Sigmoid colon (tissue), 7 donors: ENCODE data around the gene CS. TPM values are rescaled to one million over a fixed set of nuclear protein-coding genes. Genes with fewer than 3 reads are reported as not detected.
"Not testable (repeated sequence)": the region's sequence is repeated elsewhere in the genome, so short reads cannot be mapped to it uniquely, and the experiment has no call there.

Experiments used
- DNase-seq: peaks from one replicate; pipeline ENCODE4 v3.0.0-alpha.2; 2019
- H3K27ac ChIP-seq, 4 donors: fragments of 200-600 bp; sonication (generic); one replicate each; pipeline ENCODE4 v1.5.1; 2016 to 2019; ENCODE audit warnings: mild to moderate bottlenecking in 1 of 4
- H3K27me3 ChIP-seq, 3 donors: fragments of 200-600 bp; sonication (generic); one replicate each; pipeline ENCODE4 v1.5.1; 2019; ENCODE audit warnings: mild to moderate bottlenecking in 1 of 3
- H3K36me3 ChIP-seq, 4 donors: fragments of 200-600 bp; sonication (generic); one replicate each; pipeline ENCODE4 v1.5.1; 2016 to 2019
- H3K4me1 ChIP-seq, 4 donors: fragments of 200-600 bp; sonication (generic); one replicate each; pipeline ENCODE4 v1.5.1; 2017 to 2019
- H3K4me3 ChIP-seq, 4 donors: fragments of 200-600 bp; sonication (generic); one replicate each; pipeline ENCODE4 v1.5.1; 2017 to 2019; ENCODE audit warnings: mild to moderate bottlenecking in 2 of 4, moderate library complexity in 1 of 4
- H3K9me3 ChIP-seq, 4 donors: fragments of 200-600 bp in 3 of 4; sonication (generic) in 3 of 4; one replicate each; pipeline versions ENCODE4 v1.5.1 to v1.6.1; 2013 to 2019
- EP300 ChIP-seq, 4 donors: sonication (generic); formaldehyde crosslinking; IDR thresholded peaks; one replicate each; pipeline ENCODE4 v1.6.1; 2017; ENCODE audit warnings: antibody characterized with exemption in 4 of 4
- POLR2A ChIP-seq, 2 donors: fragments of 450-650 bp; IDR thresholded peaks; one replicate each; pipeline ENCODE4 v1.6.1; 2016; ENCODE audit warnings: antibody characterized with exemption in 2 of 2, mild to moderate bottlenecking in 2 of 2, moderate library complexity in 2 of 2
- POLR2AphosphoS5 ChIP-seq, 4 donors: sonication (generic); formaldehyde crosslinking; IDR thresholded peaks; one replicate each; pipeline ENCODE4 v1.6.1; 2017; ENCODE audit warnings: antibody characterized with exemption in 4 of 4
- WGBS, 2 donors: extraction: QIAGEN DNeasy Blood & Tissue Kit; methylation state at CpG; one replicate each; pipeline ENCODE4 v1.1.7; 2013; 5-methylcytosine and 5-hydroxymethylcytosine counted together
- intact Hi-C: fragments of 100-400 bp; cut with DNase I; formaldehyde crosslinking; loops from one replicate; pipeline ENCODE4 v1.15.1; 2023
- polyA plus RNA-seq, 3 donors: library from polyadenylated mRNA; stranded (reverse); fragments of 200-250 nt; gene quantifications; one replicate each; pipeline ENCODE4 v1.2.3, GENCODE V29; 2013
- total RNA-seq, 4 donors: library from RNA; depleted of rRNA; stranded (reverse); fragments of >200 nt; gene quantifications; one replicate each; pipeline ENCODE4 v1.1.0, GENCODE V29; 2016
- TF ChIP-seq, protein P1 (sequence below), 4 experiments: fragments of 450-650 bp in 3 of 4; fragments of 200-600 bp in 1 of 4; IDR thresholded peaks; one replicate each; pipeline ENCODE4 v1.5.1; 2016 to 2019; ENCODE audit warnings: antibody characterized with exemption in 4 of 4, mild to moderate bottlenecking in 3 of 4, moderate library complexity in 2 of 4
- donor health status: healthy with polysubstance abuse.
- donor health status: Bipolar disorder and iron deficiency.
- donor health status: healthy.

The CS gene
- total and polyA plus RNA-seq, 7 donors = 75.9 to 151 (median 104) TPM

DNA sequence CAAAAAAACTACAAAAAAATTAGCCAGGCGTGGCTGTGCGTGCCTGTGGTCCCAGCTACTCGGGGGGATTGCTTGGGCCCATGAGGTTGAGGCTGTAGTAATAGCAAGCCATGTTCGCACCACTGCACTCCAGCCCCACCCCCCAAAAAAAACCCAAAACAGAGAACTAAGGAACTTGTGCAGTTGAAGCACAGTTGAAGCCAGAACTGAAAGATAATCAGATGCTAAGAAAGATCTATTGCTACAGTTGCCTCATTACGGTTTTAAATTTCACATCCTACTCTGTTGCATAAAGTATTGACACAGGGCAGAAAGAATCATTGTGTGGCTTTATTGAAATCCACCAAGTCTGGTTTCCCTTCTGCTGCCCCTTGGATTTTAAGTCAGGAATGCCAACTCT lies 3.8 kb downstream of the CS start:
- no peak overlapping the region for H3K27ac ChIP-seq
- peaks cover 0 to 7% (median 3%) of the 10 kb centered on the region in 4 donors for H3K36me3 ChIP-seq
- H3K4me1 ChIP-seq = peaks cover 0 to 65% (median 42%) of the 10 kb centered on the region in 4 donors
- no peaks in the 10 kb centered on the region for H3K9me3 ChIP-seq
- H3K27me3 ChIP-seq = no peaks in the 10 kb centered on the region
- intact Hi-C loops = no loop called here
- no peak for DNase-seq
- no peak overlapping the region for H3K4me3 ChIP-seq
- 63 to 82% methylated on average over 5 of the region's 5 CpGs for WGBS, 2 donors
- TF ChIP-seq POLR2AphosphoS5 (IDR thresholded peaks at IDR 0.05) = no peak

DNA sequence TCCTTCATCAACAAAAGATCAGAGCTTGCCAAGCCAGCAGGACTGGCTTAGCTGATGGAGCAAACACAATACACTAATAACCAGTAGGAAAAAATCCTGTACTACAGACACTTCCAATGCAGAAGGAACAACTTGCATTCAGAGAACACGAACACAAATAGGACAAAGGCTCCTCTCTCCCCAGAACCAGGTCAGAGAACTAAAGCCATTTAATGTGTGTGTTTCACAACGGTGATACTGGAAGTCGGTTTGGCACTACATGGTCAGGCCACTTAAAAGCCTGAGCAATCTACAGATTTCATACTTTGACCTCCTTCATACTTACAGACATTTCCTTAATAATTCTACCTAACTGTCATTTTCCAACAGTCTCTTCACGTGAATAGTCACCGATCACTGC lies 6.3 kb downstream of the CS start:
- 52 to 90% methylated on average over 5 of the region's 5 CpGs for WGBS, 2 donors
- intact Hi-C loops = no loop called here
- TF ChIP-seq EP300 (IDR thresholded peaks at IDR 0.05) = no peak
- no peak for TF ChIP-seq POLR2A (IDR thresholded peaks at IDR 0.05)
- TF ChIP-seq, protein P1, sequence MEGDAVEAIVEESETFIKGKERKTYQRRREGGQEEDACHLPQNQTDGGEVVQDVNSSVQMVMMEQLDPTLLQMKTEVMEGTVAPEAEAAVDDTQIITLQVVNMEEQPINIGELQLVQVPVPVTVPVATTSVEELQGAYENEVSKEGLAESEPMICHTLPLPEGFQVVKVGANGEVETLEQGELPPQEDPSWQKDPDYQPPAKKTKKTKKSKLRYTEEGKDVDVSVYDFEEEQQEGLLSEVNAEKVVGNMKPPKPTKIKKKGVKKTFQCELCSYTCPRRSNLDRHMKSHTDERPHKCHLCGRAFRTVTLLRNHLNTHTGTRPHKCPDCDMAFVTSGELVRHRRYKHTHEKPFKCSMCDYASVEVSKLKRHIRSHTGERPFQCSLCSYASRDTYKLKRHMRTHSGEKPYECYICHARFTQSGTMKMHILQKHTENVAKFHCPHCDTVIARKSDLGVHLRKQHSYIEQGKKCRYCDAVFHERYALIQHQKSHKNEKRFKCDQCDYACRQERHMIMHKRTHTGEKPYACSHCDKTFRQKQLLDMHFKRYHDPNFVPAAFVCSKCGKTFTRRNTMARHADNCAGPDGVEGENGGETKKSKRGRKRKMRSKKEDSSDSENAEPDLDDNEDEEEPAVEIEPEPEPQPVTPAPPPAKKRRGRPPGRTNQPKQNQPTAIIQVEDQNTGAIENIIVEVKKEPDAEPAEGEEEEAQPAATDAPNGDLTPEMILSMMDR (IDR thresholded peaks at IDR 0.05) = no peak
- no peak for TF ChIP-seq POLR2AphosphoS5 (IDR thresholded peaks at IDR 0.05)
- H3K4me3 ChIP-seq = no peak overlapping the region
- H3K27me3 ChIP-seq = no peaks in the 10 kb centered on the region
- peaks cover 0 to 50% (median 28%) of the 10 kb centered on the region in 4 donors for H3K4me1 ChIP-seq
- peaks cover 0 to 13% (median 6%) of the 10 kb centered on the region in 4 donors for H3K36me3 ChIP-seq
- no peaks in the 10 kb centered on the region for H3K9me3 ChIP-seq
- no peak for DNase-seq
- no peak overlapping the region for H3K27ac ChIP-seq

DNA sequence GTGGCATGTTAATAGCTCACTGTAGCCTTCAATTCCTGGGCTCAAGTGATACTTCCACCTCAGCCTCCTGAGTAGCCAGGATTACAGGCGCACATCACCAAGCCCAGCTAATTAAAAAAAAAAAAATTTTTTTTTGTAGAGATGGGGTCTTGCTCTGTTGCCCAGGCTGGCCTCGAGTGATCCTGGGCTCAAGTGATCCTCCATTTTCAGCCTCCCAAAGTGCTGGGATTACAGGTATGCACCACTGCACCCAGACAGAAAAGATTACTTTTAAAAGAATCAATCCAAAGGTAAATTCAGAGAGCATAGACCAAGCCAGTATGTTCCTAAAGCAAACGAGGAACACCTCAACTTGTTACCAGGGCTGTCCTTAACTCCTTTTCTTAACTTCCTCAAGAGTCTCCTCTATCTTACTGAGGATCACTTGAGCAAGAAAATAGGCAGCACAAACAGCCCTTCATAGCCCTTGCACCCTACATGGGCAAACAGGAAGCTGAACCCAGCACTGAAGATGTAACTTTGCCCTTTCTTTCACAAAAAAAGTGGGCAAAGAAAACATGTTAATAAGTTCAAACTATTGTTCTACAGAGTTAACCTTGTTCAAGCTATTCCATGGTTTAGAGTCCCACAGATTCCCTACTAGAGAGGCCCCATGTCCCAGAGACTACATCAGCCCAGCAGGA lies 11.3 kb downstream of the CS start:
- Histone ChIP-seq H3K9me3 (no peaks in the 10 kb centered on the region), H3K4me1 (peaks cover 0 to 25% (median 12%) of the 10 kb centered on the region in 4 donors), H3K27me3 (no peaks in the 10 kb centered on the region), H3K4me3 (no peak overlapping the region), H3K27ac (no peak overlapping the region), H3K36me3 (peaks cover 0 to 42% (median 20%) of the 10 kb centered on the region in 4 donors)
- intact Hi-C loops = no loop called here
- TF ChIP-seq, protein P1 (IDR thresholded peaks at IDR 0.05) = no peak
- TF ChIP-seq POLR2A (IDR thresholded peaks at IDR 0.05) (no peak), EP300 (IDR thresholded peaks at IDR 0.05) (no peak), POLR2AphosphoS5 (IDR thresholded peaks at IDR 0.05) (no peak)
- DNase-seq = no peak
- WGBS, 2 donors = 73 to 82% methylated on average over 3 of the region's 3 CpGs

DNA sequence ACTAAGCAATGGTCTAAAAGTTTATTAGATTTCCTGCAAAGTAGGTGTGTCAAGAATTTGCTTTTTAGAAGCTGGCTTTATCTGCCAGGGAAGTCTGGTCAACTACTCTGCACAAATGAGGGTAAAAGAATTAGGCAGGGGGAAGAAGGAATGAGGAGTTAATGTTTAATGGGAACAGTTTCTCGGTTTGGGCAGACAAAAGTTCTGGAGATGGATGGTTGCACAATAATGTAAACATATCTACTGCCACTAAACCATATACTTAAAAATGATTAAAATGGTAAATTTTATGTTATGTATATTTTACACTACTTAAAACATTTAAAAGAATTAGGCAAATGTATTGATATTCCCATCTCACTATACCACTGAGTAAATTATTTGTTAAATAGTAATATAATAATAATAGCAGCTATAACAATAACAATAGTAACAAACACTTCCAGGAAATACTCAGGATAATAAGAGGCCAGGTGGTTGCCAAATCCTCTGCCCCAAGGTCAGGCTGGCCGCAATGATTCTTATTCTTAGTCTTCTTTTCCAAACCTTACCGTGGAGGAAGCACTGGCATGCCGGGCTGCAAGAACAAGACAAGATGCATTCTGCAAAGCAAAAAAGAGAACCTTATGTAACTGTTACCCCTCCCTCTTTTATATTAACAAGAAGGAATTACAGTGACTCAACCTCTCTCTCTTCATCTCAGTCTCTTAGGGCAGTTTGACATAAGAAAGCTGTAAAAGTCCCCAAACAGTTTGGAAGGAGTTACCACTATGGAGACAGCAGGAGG lies 13.9 kb downstream of the CS start:
- WGBS, 2 donors = 47 to 63% methylated on average over 4 of the region's 4 CpGs
- Histone ChIP-seq H3K4me1 (peaks cover 0 to 37% (median 15%) of the 10 kb centered on the region in 4 donors), H3K27ac (no peak overlapping the region), H3K9me3 (no peaks in the 10 kb centered on the region), H3K27me3 (no peaks in the 10 kb centered on the region), H3K36me3 (peaks cover 9 to 62% (median 37%) of the 10 kb centered on the region in 4 donors), H3K4me3 (no peak overlapping the region)
- intact Hi-C loops = no loop called here
- no peak for DNase-seq
- TF ChIP-seq POLR2A (IDR thresholded peaks at IDR 0.05) (no peak), POLR2AphosphoS5 (IDR thresholded peaks at IDR 0.05) (no peak), EP300 (IDR thresholded peaks at IDR 0.05) (no peak)
- TF ChIP-seq, protein P1 (IDR thresholded peaks at IDR 0.05) = no peak

DNA sequence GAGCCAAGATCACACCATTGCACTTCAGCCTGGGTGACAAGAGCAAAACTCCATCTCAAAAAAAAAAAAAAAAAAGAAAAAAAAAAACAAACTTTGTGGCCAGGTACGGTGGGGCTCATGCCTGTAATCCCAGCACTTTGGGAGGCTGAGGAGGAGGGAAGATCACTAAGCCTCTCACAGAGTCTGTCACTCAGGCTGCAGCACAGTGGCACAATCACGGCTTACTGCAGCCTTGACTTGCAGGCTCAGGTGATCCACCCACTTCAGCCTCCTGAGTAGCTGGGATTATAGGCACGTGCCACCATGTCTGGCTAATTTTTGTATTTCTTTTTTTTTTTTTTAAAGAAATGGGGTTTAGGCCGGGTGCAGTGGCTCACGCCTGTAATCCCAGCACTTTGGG lies 15.9 kb downstream of the CS start:
- H3K27me3 ChIP-seq, intact Hi-C loops, DNase-seq, H3K27ac ChIP-seq, H3K9me3 ChIP-seq, H3K4me3 ChIP-seq: not testable (repeated sequence)
- H3K36me3 ChIP-seq = peaks cover 15 to 75% (median 51%) of the 10 kb centered on the region in 4 donors
- 85 to 91% methylated on average over 5 of the region's 5 CpGs for WGBS, 2 donors
- peaks cover 0 to 37% (median 15%) of the 10 kb centered on the region in 4 donors for H3K4me1 ChIP-seq
